Lower leg skin (tissue), 4 donors: ENCODE data around the gene TMEM81. TPM values are rescaled to one million over a fixed set of nuclear protein-coding genes. Genes with fewer than 3 reads are reported as not detected.

Source experiments
- DNase-seq, 2 donors: peaks; one replicate each; pipeline ENCODE4 v3.0.0-alpha.2; 2019; ENCODE audit warnings: low spot score in 2 of 2
- H3K4me3 ChIP-seq: fragments of 200-600 bp; sonication (generic); 2 replicates; pipeline ENCODE4 v1.5.1; 2017; ENCODE audit warnings: mild to moderate bottlenecking, low read depth; ENCODE audit not compliant: poor library complexity, severe bottlenecking
- CTCF ChIP-seq, 3 donors: fragments of 450-650 bp; IDR thresholded peaks; one replicate each; pipeline ENCODE4 v1.5.1; 2016; ENCODE audit warnings: antibody characterized with exemption in 3 of 3, mild to moderate bottlenecking in 3 of 3, moderate library complexity in 2 of 3
- POLR2A ChIP-seq, 2 donors: fragments of 450-650 bp; IDR thresholded peaks; one replicate each; pipeline ENCODE4 v1.6.1; 2016 to 2017; ENCODE audit warnings: antibody characterized with exemption in 2 of 2, mild to moderate bottlenecking in 1 of 2, moderate library complexity in 1 of 2
- WGBS, 2 donors: methylation state at CpG; one replicate each; pipeline ENCODE4 v1.1.5; 2018; 5-methylcytosine and 5-hydroxymethylcytosine counted together
- intact Hi-C: fragments of 100-400 bp; cut with DNase I; formaldehyde crosslinking; loops from one replicate; pipeline ENCODE4 v1.15.0; 2023; ENCODE audit warnings: low total_unique reads
- total RNA-seq, 4 donors: library from RNA; depleted of rRNA; stranded (reverse); fragments of >200 nt; gene quantifications; one replicate each; pipeline ENCODE4 v1.1.0, GENCODE V29; 2016

TMEM81 gene
- total RNA-seq, 4 donors from 2014 or later = 2.3 to 2.8 (median 2.6) TPM

GRCh38 chr1:205038132-205038786 is 46.0 kb downstream of the TMEM81 start:
- H3K4me3 ChIP-seq = no peak overlapping the region
- DNase-seq = no peak
- intact Hi-C loops = no loop called here
- TF ChIP-seq CTCF (IDR thresholded peaks at IDR 0.05) = no peak
- TF ChIP-seq POLR2A (IDR thresholded peaks at IDR 0.05) = no peak
- 86 to 88% methylated on average over 6 of the region's 6 CpGs for WGBS, 2 donors

- H3K4me3 ChIP-seq = no peak overlapping the region
- intact Hi-C loops = no loop called here
- no peak for TF ChIP-seq CTCF (IDR thresholded peaks at IDR 0.05)
- TF ChIP-seq POLR2A (IDR thresholded peaks at IDR 0.05) = no peak
- no peak for DNase-seq
- 82 to 86% methylated on average over 9 of the region's 9 CpGs for WGBS, 2 donors
These were observed 46.7 kb downstream of the TMEM81 start for GRCh38 chr1:205037539-205037938.

Other genes with a start within 250 kb of the TMEM81 start
- gene NFASC, start 213.6 kb downstream of the TMEM81 start, total RNA-seq = 10 to 100 TPM; 10.2 to 17.2 (median 14.2) TPM
- gene CNTN2, start 41.2 kb downstream of the TMEM81 start, total RNA-seq = 10 to 100 TPM in 1 of 4 donors, 1 to 10 TPM in 3; 2.7 to 18.3 (median 6.0) TPM
- 10 to 100 TPM; 16.2 to 35.8 (median 17.3) TPM for gene RBBP5, start 37.5 kb upstream of the TMEM81 start, total RNA-seq
- gene DSTYK, start 127.2 kb upstream of the TMEM81 start, total RNA-seq = 10 to 100 TPM; 15.3 to 21.3 (median 17.7) TPM
- 1 to 10 TPM; 2.2 to 4.2 (median 3.5) TPM for gene TMCC2, start 143.5 kb upstream of the TMEM81 start, total RNA-seq
- gene NUAK2, start 237.3 kb upstream of the TMEM81 start, total RNA-seq = 10 to 100 TPM; 31.9 to 39.2 (median 32.3) TPM